DOHH2 (cell line): Measurements from ENCODE around the gene PSMB4.

Experiments used
- H3F3A ChIP-seq: fragments of 200-600 bp; sonication (generic), shearing (Covaris generic); 2 replicates; pipeline ENCODE4 v1.6.0; 2016; ENCODE audit warnings: antibody characterized with exemption, mild to moderate bottlenecking; ENCODE audit not compliant: control insufficient read depth, insufficient read depth
- H3K27ac ChIP-seq: fragments of 200-600 bp; sonication (generic); 2 replicates; pipeline ENCODE4 v1.5.1; 2014; ENCODE audit warnings: low read depth, mild to moderate bottlenecking, low read length, moderate library complexity
- H3K27me3 ChIP-seq: fragments of 200-600 bp; sonication (generic); 2 replicates; pipeline ENCODE4 v1.6.1; 2014; ENCODE audit warnings: mild to moderate bottlenecking, low read length, mixed read lengths; ENCODE audit not compliant: control insufficient read depth
- H3K36me3 ChIP-seq: fragments of 200-600 bp; sonication (generic); 2 replicates; pipeline ENCODE4 v1.6.1; 2014; ENCODE audit warnings: mild to moderate bottlenecking, low read length, moderate library complexity, mixed read lengths; ENCODE audit not compliant: control insufficient read depth
- H3K4me1 ChIP-seq: fragments of 200-600 bp; sonication (generic); 2 replicates; pipeline ENCODE4 v1.6.1; 2014; ENCODE audit warnings: mild to moderate bottlenecking, low read length, mixed read lengths; ENCODE audit not compliant: control insufficient read depth
- H3K4me2 ChIP-seq: fragments of 200-600 bp; sonication (generic); 2 replicates; pipeline ENCODE4 v1.6.0; 2014; ENCODE audit warnings: mild to moderate bottlenecking, low read length, moderate library complexity
- H3K4me3 ChIP-seq: fragments of 200-600 bp; sonication (generic); 2 replicates; pipeline ENCODE4 v1.5.1; 2014; ENCODE audit warnings: mild to moderate bottlenecking, low read length, mixed read lengths
- H3K79me2 ChIP-seq: fragments of 200-600 bp; sonication (generic); 2 replicates; pipeline ENCODE4 v1.6.1; 2014; ENCODE audit warnings: mild to moderate bottlenecking, low read length, mixed read lengths; ENCODE audit not compliant: control insufficient read depth
- H3K9me2 ChIP-seq: fragments of 200-600 bp; sonication (generic); replicated peaks from 2 replicates; pipeline ENCODE4 v1.6.1; 2014; ENCODE audit warnings: mild to moderate bottlenecking, low read length, mixed read lengths; ENCODE audit not compliant: control insufficient read depth
- H3K9me3 ChIP-seq: fragments of 200-600 bp; sonication (generic); 2 replicates; pipeline ENCODE4 v1.6.1; 2014; ENCODE audit warnings: antibody characterized with exemption, low read length, mixed read lengths; ENCODE audit not compliant: control insufficient read depth, insufficient read depth
- H4K20me1 ChIP-seq: fragments of 200-600 bp; sonication (generic); 2 replicates; pipeline ENCODE4 v1.6.0; 2014; ENCODE audit warnings: low read depth, mild to moderate bottlenecking, antibody characterized with exemption, low read length, moderate library complexity; ENCODE audit not compliant: control insufficient read depth, insufficient read depth
- CTCF ChIP-seq: fragments of 200-600 bp; sonication (generic); IDR thresholded peaks from one replicate; pipeline ENCODE4 v1.5.1; 2014; ENCODE audit warnings: antibody characterized with exemption, mild to moderate bottlenecking, low read depth, low read length; ENCODE audit not compliant: poor library complexity, severe bottlenecking
- EZH2phosphoT487 ChIP-seq: fragments of 200-600 bp; sonication (generic); IDR thresholded peaks from 2 replicates; pipeline ENCODE4 v1.6.1; 2017; ENCODE audit warnings: borderline replicate concordance, mild to moderate bottlenecking, antibody characterized with exemption, low read length, moderate library complexity, mixed read lengths

The PSMB4 gene

GRCh38 chr1:151364996-151365395 is 34.4 kb upstream of the PSMB4 start:
- no peaks in the 10 kb centered on the region for H3K36me3 ChIP-seq
- H3K9me2 ChIP-seq, result no peaks in the 10 kb centered on the region
- H3K4me3 ChIP-seq, result no peak overlapping the region
- H3K79me2 ChIP-seq, result no peaks in the 10 kb centered on the region
- no peak for TF ChIP-seq CTCF
- no peak for TF ChIP-seq EZH2phosphoT487
- no peaks in the 10 kb centered on the region for H3F3A ChIP-seq
- H3K4me1 ChIP-seq, result no peaks in the 10 kb centered on the region
- H4K20me1 ChIP-seq, result no peaks in the 10 kb centered on the region
- H3K4me2 ChIP-seq, result no peak overlapping the region
- no peak overlapping the region for H3K27ac ChIP-seq
- H3K27me3 ChIP-seq, result no peaks in the 10 kb centered on the region
- peaks cover 15% of the 10 kb centered on the region for H3K9me3 ChIP-seq

GRCh38 chr1:151367658-151368392 is 31.5 kb upstream of the PSMB4 start:
- Histone ChIP-seq H3K36me3 (no peaks in the 10 kb centered on the region), H3K27ac (no peak overlapping the region), H3K9me2 (no peaks in the 10 kb centered on the region), H3F3A (no peaks in the 10 kb centered on the region), H3K4me3 (no peak overlapping the region), H4K20me1 (no peaks in the 10 kb centered on the region), H3K9me3 (peaks cover 2% of the 10 kb centered on the region; the same call in 1 of the 2 replicates), H3K27me3 (no peaks in the 10 kb centered on the region), H3K4me2 (no peak overlapping the region), H3K79me2 (no peaks in the 10 kb centered on the region), H3K4me1 (no peaks in the 10 kb centered on the region)
- TF ChIP-seq EZH2phosphoT487 (no peak), CTCF (no peak)

GRCh38 chr1:151368393-151369301 is 30.7 kb upstream of the PSMB4 start:
- Histone ChIP-seq H4K20me1 (no peaks in the 10 kb centered on the region), H3K4me1 (no peaks in the 10 kb centered on the region), H3F3A (no peaks in the 10 kb centered on the region), H3K27me3 (no peaks in the 10 kb centered on the region), H3K9me2 (no peaks in the 10 kb centered on the region), H3K4me2 (no peak overlapping the region), H3K79me2 (no peaks in the 10 kb centered on the region), H3K9me3 (no peaks in the 10 kb centered on the region), H3K4me3 (no peak overlapping the region), H3K36me3 (no peaks in the 10 kb centered on the region), H3K27ac (no peak overlapping the region)
- TF ChIP-seq EZH2phosphoT487 (no peak), CTCF (no peak)
